PC-9 (cell line): Measurements from ENCODE around the gene TMEM132D.

Experiments
- EZH2 ChIP-seq: fragments of 200-600 bp; sonication (generic); IDR thresholded peaks from 2 replicates; pipeline ENCODE4 v1.8.0; 2017; ENCODE audit warnings: antibody characterized with exemption, low read depth
- TF ChIP-seq, protein P1 (sequence below): fragments of 200-600 bp; sonication (generic); conservative IDR thresholded peaks from 2 replicates; pipeline ENCODE4 v1.6.1; 2017; ENCODE audit warnings: mixed run types, antibody characterized with exemption, mild to moderate bottlenecking, moderate library complexity

DNA sequence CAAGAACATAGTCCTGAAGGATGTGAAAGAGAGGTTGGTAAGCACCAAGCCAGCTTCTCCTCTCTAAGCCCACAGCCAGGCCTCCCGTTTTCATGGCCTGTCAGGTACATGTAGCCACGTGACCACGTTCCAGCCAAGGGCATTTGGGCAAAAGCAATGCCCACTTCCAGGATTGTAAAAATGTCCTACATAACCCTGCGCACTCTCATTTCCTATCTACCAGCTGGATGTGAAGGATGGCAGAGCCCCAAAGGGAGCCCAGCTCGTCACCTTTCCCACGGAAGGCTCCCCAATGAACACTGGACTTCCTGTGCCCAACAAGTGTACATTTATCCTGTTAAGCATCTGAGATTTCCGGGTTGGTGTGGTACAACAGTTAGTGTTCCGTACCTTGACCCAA lies 231.7 kb downstream of the TMEM132D start:
- TF ChIP-seq, protein P1, sequence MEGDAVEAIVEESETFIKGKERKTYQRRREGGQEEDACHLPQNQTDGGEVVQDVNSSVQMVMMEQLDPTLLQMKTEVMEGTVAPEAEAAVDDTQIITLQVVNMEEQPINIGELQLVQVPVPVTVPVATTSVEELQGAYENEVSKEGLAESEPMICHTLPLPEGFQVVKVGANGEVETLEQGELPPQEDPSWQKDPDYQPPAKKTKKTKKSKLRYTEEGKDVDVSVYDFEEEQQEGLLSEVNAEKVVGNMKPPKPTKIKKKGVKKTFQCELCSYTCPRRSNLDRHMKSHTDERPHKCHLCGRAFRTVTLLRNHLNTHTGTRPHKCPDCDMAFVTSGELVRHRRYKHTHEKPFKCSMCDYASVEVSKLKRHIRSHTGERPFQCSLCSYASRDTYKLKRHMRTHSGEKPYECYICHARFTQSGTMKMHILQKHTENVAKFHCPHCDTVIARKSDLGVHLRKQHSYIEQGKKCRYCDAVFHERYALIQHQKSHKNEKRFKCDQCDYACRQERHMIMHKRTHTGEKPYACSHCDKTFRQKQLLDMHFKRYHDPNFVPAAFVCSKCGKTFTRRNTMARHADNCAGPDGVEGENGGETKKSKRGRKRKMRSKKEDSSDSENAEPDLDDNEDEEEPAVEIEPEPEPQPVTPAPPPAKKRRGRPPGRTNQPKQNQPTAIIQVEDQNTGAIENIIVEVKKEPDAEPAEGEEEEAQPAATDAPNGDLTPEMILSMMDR = no peak
- TF ChIP-seq EZH2 = no peak
